H1 (cell line): Measurements from ENCODE around the gene ZNF423. TPM values are rescaled to one million over a fixed set of nuclear protein-coding genes. Genes with fewer than 3 reads are reported as not detected.

ENCODE experiments used
- ATF2 ChIP-seq: IDR thresholded peaks from 2 replicates; pipeline ENCODE4 v1.6.1; 2012; ENCODE audit warnings: low read length, inconsistent platforms
- BACH1 ChIP-seq: IDR thresholded peaks from 2 replicates; pipeline ENCODE4 v1.6.1; 2012; ENCODE audit warnings: low read length, improper control_type of control experiment
- CHD2 ChIP-seq: IDR thresholded peaks from 2 replicates; pipeline ENCODE4 v1.6.1; 2012; ENCODE audit warnings: low read length, improper control_type of control experiment
- CHD7 ChIP-seq: fragments of 300-600 bp; sonication (generic); IDR thresholded peaks from 2 replicates; pipeline ENCODE4 v1.7.1; 2012; ENCODE audit warnings: low read length, moderate library complexity, mild to moderate bottlenecking, inconsistent platforms; ENCODE audit not compliant: insufficient replicate concordance
- CREB1 ChIP-seq: IDR thresholded peaks from 2 replicates; pipeline ENCODE4 v1.6.1; 2012; ENCODE audit warnings: inconsistent platforms
- CTBP2 ChIP-seq: IDR thresholded peaks from 2 replicates; pipeline ENCODE4 v1.7.0; 2011; ENCODE audit warnings: borderline replicate concordance, mild to moderate bottlenecking, moderate library complexity, mixed read lengths, low read length; ENCODE audit not compliant: insufficient read depth, insufficient read length
- FOSL1 ChIP-seq: IDR thresholded peaks from 2 replicates; pipeline ENCODE4 v1.6.1; 2011; ENCODE audit warnings: mild to moderate bottlenecking, low read depth, low read length, moderate library complexity; ENCODE audit not compliant: insufficient read depth
- KDM1A ChIP-seq: fragments of 200-600, 300-600 bp; sonication (generic); IDR thresholded peaks from 2 replicates; pipeline ENCODE4 v1.7.1; 2016; ENCODE audit warnings: mild to moderate bottlenecking, low read length, borderline replicate concordance
- POLR2A ChIP-seq, 2 experiments: IDR thresholded peaks; 1 replicate in 1 of 2; 2 replicates in 1 of 2; pipeline ENCODE4 v1.6.1; 2011; ENCODE audit warnings: low read depth in 2 of 2, low read length in 2 of 2, mild to moderate bottlenecking in 2 of 2; ENCODE audit errors: control extremely low read depth in 1 of 2
- SUZ12 ChIP-seq: fragments of 200-600 bp; sonication (generic); IDR thresholded peaks from 2 replicates; pipeline ENCODE4 v1.6.1; 2012; ENCODE audit warnings: mild to moderate bottlenecking, inconsistent platforms, low read length, moderate library complexity, mixed read lengths
- TEAD4 ChIP-seq: IDR thresholded peaks from 2 replicates; pipeline ENCODE4 v1.6.1; 2012; ENCODE audit warnings: low read depth, low read length, inconsistent platforms, mixed read lengths
- polyA plus RNA-seq, 7 experiments: library from polyadenylated mRNA; depleted of rRNA in 3 of 7; stranded (reverse) in 5 of 7; unstranded in 2 of 7; fragments of >200 nt in 5 of 7; fragments of 200-250 nt in 2 of 7; gene quantifications; 1 replicate in 5 of 7; 2 replicates in 1 of 7; 4 replicates in 1 of 7; pipeline versions ENCODE4 v1.2.1 to v1.2.3, GENCODE V29; 2011 to 2013; ENCODE audit warnings: missing spikeins in 2 of 7, mixed read lengths in 2 of 7
- total RNA-seq: library from RNA; stranded (reverse); fragmentation: NEBNext Ultra II Directional; extraction: Animal tissue kit (Norgen Biotek cat#: 25700); gene quantifications from 2 replicates; pipeline ENCODE4 v1.2.1, GENCODE V29; 2021

Gene ZNF423
- total and polyA plus RNA-seq, 2 of the 8 experiments (the other 6 are each of a cell fraction or from before 2014, with no cell fraction given), result 38.2 to 52.3 TPM

- TF ChIP-seq CHD7 (no peak), CHD2 (no peak), SUZ12 (no peak), CTBP2 (no peak), TEAD4 (no peak), CREB1 (no peak), ATF2 (no peak), FOSL1 (no peak), BACH1 (no peak), POLR2A (IDR thresholded peaks at IDR 0.05; ENCODE audit: control extremely low read depth in 1 of 2, low read depth in 2 of 2, low read length in 2 of 2) (no peak), KDM1A (no peak)
Measured at GRCh38 chr16:49800876-49801275, 55.0 kb downstream of the ZNF423 start (continued).
